Brain microvascular endothelial cell (primary cell): ENCODE results near the gene RSPRY1.
"Not testable (repeated sequence)": the region's sequence is repeated elsewhere in the genome, so short reads cannot be mapped to it uniquely, and the experiment has no call there.

Source experiments
- DNase-seq: peaks from one replicate; pipeline ENCODE4 v3.0.0-alpha.2; 2020
- H3K27ac ChIP-seq: fragments of 250-450 bp; sonication (Bioruptor Pico); 2 replicates; pipeline ENCODE4 v1.5.1; 2020; ENCODE audit warnings: mild to moderate bottlenecking, moderate library complexity
- H3K27me3 ChIP-seq: fragments of 250-450 bp; sonication (Bioruptor Pico); replicated peaks from 2 replicates; pipeline ENCODE4 v1.5.1; 2020; ENCODE audit warnings: mild to moderate bottlenecking
- H3K36me3 ChIP-seq: fragments of 250-450 bp; sonication (Bioruptor Pico); replicated peaks from 2 replicates; pipeline ENCODE4 v1.5.1; 2020; ENCODE audit warnings: mild to moderate bottlenecking
- H3K4me3 ChIP-seq: 2 replicates; pipeline ENCODE4 v1.5.1; 2011; ENCODE audit warnings: low read depth, mild to moderate bottlenecking, control low read depth, low read length, moderate library complexity
- CTCF ChIP-seq: IDR thresholded peaks from 2 replicates; pipeline ENCODE4 v1.5.1; 2011; ENCODE audit warnings: low read depth, mild to moderate bottlenecking, moderate library complexity, low read length, control low read depth, inconsistent platforms; ENCODE audit errors: missing control alignments
- in situ Hi-C: cut with HindIII; loops from 2 replicates; pipeline ENCODE4 v1.10.0; 2017; ENCODE audit warnings: low sequenced_read_pairs, low pct_ligation_motif_present

Gene RSPRY1

GRCh38 chr16:57270221-57271062 is 84.3 kb downstream of the RSPRY1 start:
- Histone ChIP-seq H3K27me3 (no peaks in the 10 kb centered on the region), H3K36me3 (no peaks in the 10 kb centered on the region), H3K27ac (no peak overlapping the region), H3K4me3 (no peak overlapping the region)
- in situ Hi-C loops = no loop called here
- TF ChIP-seq CTCF = no peak
- no peak for DNase-seq

GRCh38 chr16:57271063-57271345 is 84.9 kb downstream of the RSPRY1 start:
- in situ Hi-C loops = no loop called here
- Histone ChIP-seq H3K27me3 (no peaks in the 10 kb centered on the region), H3K27ac (no peak overlapping the region), H3K4me3 (no peak overlapping the region), H3K36me3 (no peaks in the 10 kb centered on the region)
- no peak for DNase-seq
- TF ChIP-seq CTCF = no peak

- DNase-seq = no peak
- no peaks in the 10 kb centered on the region for H3K27me3 ChIP-seq
- no peak overlapping the region for H3K27ac ChIP-seq
- in situ Hi-C loops = no loop called here
- H3K36me3 ChIP-seq = no peaks in the 10 kb centered on the region
- no peak for TF ChIP-seq CTCF
- no peak overlapping the region for H3K4me3 ChIP-seq
Observed at GRCh38 chr16:57271867-57272495, 85.9 kb downstream of the RSPRY1 start.

GRCh38 chr16:57273359-57273758 is 87.2 kb downstream of the RSPRY1 start:
- Histone ChIP-seq H3K4me3 (no peak overlapping the region), H3K27ac (no peak overlapping the region), H3K36me3 (no peaks in the 10 kb centered on the region), H3K27me3 (no peaks in the 10 kb centered on the region)
- TF ChIP-seq CTCF = no peak
- in situ Hi-C loops = no loop called here
- DNase-seq = no peak

GRCh38 chr16:57273826-57274225 is 87.7 kb downstream of the RSPRY1 start:
- in situ Hi-C loops = no loop called here
- Histone ChIP-seq H3K27me3 (no peaks in the 10 kb centered on the region), H3K36me3 (no peaks in the 10 kb centered on the region), H3K27ac (no peak overlapping the region), H3K4me3 (no peak overlapping the region)
- DNase-seq = no peak
- no peak for TF ChIP-seq CTCF

- in situ Hi-C loops, H3K27me3 ChIP-seq, H3K4me3 ChIP-seq, H3K27ac ChIP-seq, H3K36me3 ChIP-seq, DNase-seq: not testable (repeated sequence)
Observed at GRCh38 chr16:57275946-57276345, 89.8 kb downstream of the RSPRY1 start.
